Motor neuron (in vitro differentiated cells): Measurements from ENCODE around the gene RFTN1. TPM values are rescaled to one million over a fixed set of nuclear protein-coding genes. Genes with fewer than 3 reads are reported as not detected.

Experiments used
- ATAC-seq, 8 experiments: fragments of 200-7000 bp; cut with Tn5 transposase; replicated peaks in 6 of 8; 2 replicates each; pipeline ENCODE4 v1.8.0; 2021; ENCODE audit warnings: mild to moderate bottlenecking in 8 of 8, moderate library complexity in 8 of 8
- H3K27ac ChIP-seq, 2 donors: fragments of 250-450 bp; sonication (Bioruptor Pico); 2 replicates each; pipeline ENCODE4 v1.9.0; 2021; ENCODE audit warnings: antibody characterized with exemption in 2 of 2, mild to moderate bottlenecking in 2 of 2, moderate library complexity in 1 of 2
- H3K4me1 ChIP-seq, 2 donors: fragments of 250-450 bp; sonication (Bioruptor Pico); replicated peaks in 1 of 2; 2 replicates each; pipeline ENCODE4 v1.6.1; 2021; ENCODE audit warnings: antibody characterized with exemption in 2 of 2, mild to moderate bottlenecking in 2 of 2, moderate library complexity in 1 of 2
- H3K4me3 ChIP-seq, 5 donors: fragments of 250-450 bp; sonication (Bioruptor Pico); 2 replicates each; pipeline ENCODE4 v1.9.0; 2021; ENCODE audit warnings: antibody characterized with exemption in 5 of 5, mild to moderate bottlenecking in 5 of 5, moderate library complexity in 4 of 5
- WGBS, 10 experiments: fragments of 450-650 bp; shearing (Covaris generic); methylation state at CpG; one replicate each; pipeline ENCODE4 v1.0.0; 2022; 5-methylcytosine and 5-hydroxymethylcytosine counted together
- in situ Hi-C, 9 experiments: fragments of 400-800 bp; cut with MboI; loops; one replicate each; pipeline ENCODE4 v1.15.0; 2021; ENCODE audit warnings: low sequenced_read_pairs in 9 of 9, low pct_unique_long_range_greater_than_20kb in 2 of 9; ENCODE audit not compliant: unreplicated experiment in 9 of 9
- total RNA-seq, 8 experiments: library from RNA; unstranded; fragments of 300-600 nt; gene quantifications; 2 replicates each; pipeline versions ENCODE4 v1.2.3 to v1.2.4, GENCODE V29; 2022

The RFTN1 gene
- total RNA-seq, 8 experiments from 2014 or later = 2.4 to 27.9 (median 6.7) TPM

GRCh38 chr3:16369276-16369675 is 144.2 kb downstream of the RFTN1 start:
- 0 to 88% (median 50%) methylated on average over 1 to 5 of the region's 5 CpGs; no CpG with 5 or more reads in 3 of the 10 experiments for WGBS, 10 experiments
- peaks cover 7 to 25% of the 10 kb centered on the region in 2 donors for H3K4me1 ChIP-seq
- peak in 1 of 8 experiments; percentile 64 for ATAC-seq
- in situ Hi-C loops = no loop called here
- no peak overlapping the region for H3K4me3 ChIP-seq
- H3K27ac ChIP-seq = no peak overlapping the region

- no peak overlapping the region for H3K27ac ChIP-seq
- no peak overlapping the region for H3K4me3 ChIP-seq
- WGBS, 10 experiments = 68 to 100% (median 100%) methylated on average over 1 to 4 of the region's 5 CpGs; no CpG with 5 or more reads in 5 of the 10 experiments
- in situ Hi-C loops = no loop called here
- ATAC-seq = no peak
- H3K4me1 ChIP-seq = peaks cover 7 to 24% of the 10 kb centered on the region in 2 donors
Measured at GRCh38 chr3:16366581-16366980, 146.9 kb downstream of the RFTN1 start.

- H3K4me1 ChIP-seq = peaks cover 3 to 15% of the 10 kb centered on the region in 2 donors
- 52 to 100% (median 67%) methylated on average over 1 to 5 of the region's 6 CpGs; no CpG with 5 or more reads in 1 of the 10 experiments for WGBS, 10 experiments
- in situ Hi-C loops = no loop called here
- H3K4me3 ChIP-seq = no peak overlapping the region
- H3K27ac ChIP-seq = peak overlapping the region in 1 of 2 donors; percentile 54
- peak in 3 of 8 experiments; percentile 17 to 29 (median 24) for ATAC-seq
Measured at GRCh38 chr3:16365491-16366128, 147.9 kb downstream of the RFTN1 start.

- Histone ChIP-seq H3K4me1 (peaks cover 0 to 12% of the 10 kb centered on the region in 2 donors), H3K4me3 (no peak overlapping the region), H3K27ac (no peak overlapping the region)
- WGBS, 10 experiments = 57 to 100% (median 80%) methylated on average over 1 to 2 of the region's 2 CpGs; no CpG with 5 or more reads in 1 of the 10 experiments
- no peak for ATAC-seq
- in situ Hi-C loops = no loop called here
Measured at GRCh38 chr3:16364963-16365362, 148.5 kb downstream of the RFTN1 start.

- in situ Hi-C loops = no loop called here
- ATAC-seq = no peak
- Histone ChIP-seq H3K4me3 (no peak overlapping the region), H3K27ac (no peak overlapping the region), H3K4me1 (peaks cover 0 to 12% of the 10 kb centered on the region in 2 donors)
- WGBS, 10 experiments = 0 to 100% (median 82%) methylated on average over 1 to 2 of the region's 4 CpGs; no CpG with 5 or more reads in 3 of the 10 experiments
Measured at GRCh38 chr3:16364323-16364722, 149.2 kb downstream of the RFTN1 start.

GRCh38 chr3:16363636-16364035 is 149.9 kb downstream of the RFTN1 start:
- in situ Hi-C loops = no loop called here
- H3K4me3 ChIP-seq = no peak overlapping the region
- no peak for ATAC-seq
- H3K27ac ChIP-seq = no peak overlapping the region
- 98 to 100% (median 100%) methylated on average over 1 to 6 of the region's 7 CpGs; no CpG with 5 or more reads in 1 of the 10 experiments for WGBS, 10 experiments
- peaks cover 0 to 12% of the 10 kb centered on the region in 2 donors for H3K4me1 ChIP-seq

GRCh38 chr3:16362770-16363169 is 150.7 kb downstream of the RFTN1 start:
- Histone ChIP-seq H3K4me3 (no peak overlapping the region), H3K27ac (no peak overlapping the region), H3K4me1 (peaks cover 0 to 12% of the 10 kb centered on the region in 2 donors)
- in situ Hi-C loops = no loop called here
- 44 to 100% (median 69%) methylated on average over 1 to 4 of the region's 4 CpGs; no CpG with 5 or more reads in 5 of the 10 experiments for WGBS, 10 experiments
- peak in 1 of 8 experiments; percentile 81 for ATAC-seq

DNA sequence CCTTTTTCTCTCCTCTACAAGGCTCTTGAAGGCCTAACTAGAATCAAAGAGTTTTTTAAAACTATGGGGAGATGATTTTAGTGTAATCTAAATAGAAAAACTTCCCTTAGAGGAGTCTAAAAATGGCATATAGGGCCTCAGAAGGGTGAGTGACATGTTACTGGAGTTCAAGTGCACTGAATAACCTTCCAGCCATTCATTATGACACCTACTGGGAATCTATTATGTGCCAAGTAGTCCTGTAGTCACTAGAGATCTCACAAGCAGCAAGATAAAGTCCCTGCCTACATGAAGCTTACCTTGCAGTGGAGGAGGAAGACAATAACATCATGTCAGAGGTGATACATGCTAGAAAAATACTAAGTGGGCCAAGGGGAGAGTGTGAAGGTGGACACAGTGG is 152.4 kb downstream of the RFTN1 start:
- Histone ChIP-seq H3K27ac (no peak overlapping the region), H3K4me1 (peaks cover 7 to 14% of the 10 kb centered on the region in 2 donors), H3K4me3 (no peak overlapping the region)
- no peak for ATAC-seq
- in situ Hi-C loops = no loop called here

- Histone ChIP-seq H3K27ac (no peak overlapping the region), H3K4me1 (peaks cover 2 to 7% of the 10 kb centered on the region in 2 donors), H3K4me3 (no peak overlapping the region)
- 62 to 100% (median 79%) methylated on average over 2 to 4 of the region's 4 CpGs; no CpG with 5 or more reads in 1 of the 10 experiments for WGBS, 10 experiments
- in situ Hi-C loops = no loop called here
- ATAC-seq = no peak
Measured at GRCh38 chr3:16359331-16359730, 154.2 kb downstream of the RFTN1 start.

GRCh38 chr3:16358336-16358735 is 155.2 kb downstream of the RFTN1 start:
- 41 to 100% (median 88%) methylated on average over 1 to 3 of the region's 3 CpGs; no CpG with 5 or more reads in 2 of the 10 experiments for WGBS, 10 experiments
- in situ Hi-C loops = no loop called here
- no peak for ATAC-seq
- H3K4me1 ChIP-seq = peaks cover 2 to 7% of the 10 kb centered on the region in 2 donors
- no peak overlapping the region for H3K27ac ChIP-seq
- H3K4me3 ChIP-seq = no peak overlapping the region

GRCh38 chr3:16357186-16358121 is 156.0 kb downstream of the RFTN1 start:
- ATAC-seq = peak in 5 of 8 experiments; percentile 80 to 96 (median 88)
- peaks cover 2 to 7% of the 10 kb centered on the region in 2 donors for H3K4me1 ChIP-seq
- 41 to 85% (median 62%) methylated on average over 1 to 7 of the region's 9 CpGs for WGBS, 10 experiments
- in situ Hi-C loops = no loop called here
- no peak overlapping the region for H3K4me3 ChIP-seq
- no peak overlapping the region for H3K27ac ChIP-seq

- Histone ChIP-seq H3K4me1 (peaks cover 2 to 7% of the 10 kb centered on the region in 2 donors), H3K27ac (no peak overlapping the region), H3K4me3 (no peak overlapping the region)
- in situ Hi-C loops = no loop called here
- no peak for ATAC-seq
- WGBS, 10 experiments = 83 to 100% (median 98%) methylated on average over 1 to 6 of the region's 6 CpGs; no CpG with 5 or more reads in 4 of the 10 experiments
Measured at GRCh38 chr3:16355828-16356227, 157.7 kb downstream of the RFTN1 start.

- Histone ChIP-seq H3K4me3 (no peak overlapping the region), H3K27ac (no peak overlapping the region), H3K4me1 (peaks cover 2 to 7% of the 10 kb centered on the region in 2 donors)
- in situ Hi-C loops = no loop called here
- peak in 1 of 8 experiments; percentile 46 for ATAC-seq
- 83 to 100% (median 100%) methylated on average over 1 to 2 of the region's 3 CpGs; no CpG with 5 or more reads in 4 of the 10 experiments for whole genome bisulfite sequencing, 10 experiments
Measured at GRCh38 chr3:16354291-16354690, 159.2 kb downstream of the RFTN1 start.
